ENCODE measurements around the gene ATG16L1.

ATG16L1 gene

GRCh38 chr2:233261819-233262555, 10.5 kb downstream of the ATG16L1 start:
- Mint-ChIP-seq H3K4me1 (ENCODE audit: low read depth) (peaks cover 60% of the 10 kb centered on the region), H3K36me3 (ENCODE audit: low read depth) (peaks cover 74% of the 10 kb centered on the region), H3K9me3 (no peaks in the 10 kb centered on the region), H3K27me3 (ENCODE audit: low read depth) (no peaks in the 10 kb centered on the region), H3K4me3 (no peak overlapping the region), H3K27ac (peak overlapping the region; percentile 44)

GRCh38 chr2:233262562-233262961, 11.1 kb downstream of the ATG16L1 start:
- Mint-ChIP-seq H3K36me3 (ENCODE audit: low read depth) (peaks cover 74% of the 10 kb centered on the region), H3K27me3 (ENCODE audit: low read depth) (no peaks in the 10 kb centered on the region), H3K9me3 (no peaks in the 10 kb centered on the region), H3K4me3 (no peak overlapping the region), H3K27ac (peak overlapping the region; percentile 44), H3K4me1 (ENCODE audit: low read depth) (peaks cover 65% of the 10 kb centered on the region)

GRCh38 chr2:233263045-233263570, 11.6 kb downstream of the ATG16L1 start:
- H3K4me3 Mint-ChIP-seq = no peak overlapping the region
- H3K36me3 Mint-ChIP-seq (ENCODE audit: low read depth) = peaks cover 77% of the 10 kb centered on the region
- H3K4me1 Mint-ChIP-seq (ENCODE audit: low read depth) = peaks cover 68% of the 10 kb centered on the region
- peak overlapping the region; percentile 33 for H3K27ac Mint-ChIP-seq
- no peaks in the 10 kb centered on the region for H3K27me3 Mint-ChIP-seq (ENCODE audit: low read depth)
- no peaks in the 10 kb centered on the region for H3K9me3 Mint-ChIP-seq

GRCh38 chr2:233264667-233265066, 13.2 kb downstream of the ATG16L1 start:
- Mint-ChIP-seq H3K27me3 (ENCODE audit: low read depth) (no peaks in the 10 kb centered on the region), H3K4me3 (no peak overlapping the region), H3K4me1 (ENCODE audit: low read depth) (peaks cover 72% of the 10 kb centered on the region), H3K36me3 (ENCODE audit: low read depth) (peaks cover 76% of the 10 kb centered on the region), H3K9me3 (no peaks in the 10 kb centered on the region), H3K27ac (peak overlapping the region; percentile 62)

GRCh38 chr2:233265899-233266431, 14.5 kb downstream of the ATG16L1 start:
- Mint-ChIP-seq H3K27ac (peak overlapping the region; percentile 98), H3K4me1 (ENCODE audit: low read depth) (peaks cover 75% of the 10 kb centered on the region), H3K36me3 (ENCODE audit: low read depth) (peaks cover 76% of the 10 kb centered on the region), H3K9me3 (no peaks in the 10 kb centered on the region), H3K27me3 (ENCODE audit: low read depth) (no peaks in the 10 kb centered on the region), H3K4me3 (no peak overlapping the region)

GRCh38 chr2:233266481-233266880, 15.0 kb downstream of the ATG16L1 start:
- Mint-ChIP-seq H3K36me3 (ENCODE audit: low read depth) (peaks cover 73% of the 10 kb centered on the region), H3K27me3 (ENCODE audit: low read depth) (no peaks in the 10 kb centered on the region), H3K9me3 (no peaks in the 10 kb centered on the region), H3K4me3 (no peak overlapping the region), H3K27ac (peak overlapping the region; percentile 98), H3K4me1 (ENCODE audit: low read depth) (peaks cover 73% of the 10 kb centered on the region)

GRCh38 chr2:233267516-233268245, 16.2 kb downstream of the ATG16L1 start:
- Mint-ChIP-seq H3K9me3 (no peaks in the 10 kb centered on the region), H3K4me1 (ENCODE audit: low read depth) (peaks cover 70% of the 10 kb centered on the region), H3K4me3 (peak overlapping the region; percentile 75), H3K27me3 (ENCODE audit: low read depth) (no peaks in the 10 kb centered on the region), H3K36me3 (ENCODE audit: low read depth) (peaks cover 72% of the 10 kb centered on the region), H3K27ac (peak overlapping the region; percentile 98)

GRCh38 chr2:233270366-233270765, 18.9 kb downstream of the ATG16L1 start:
- Mint-ChIP-seq H3K36me3 (ENCODE audit: low read depth) (peaks cover 81% of the 10 kb centered on the region), H3K9me3 (no peaks in the 10 kb centered on the region)

GRCh38 chr2:233270951-233271350, 19.5 kb downstream of the ATG16L1 start:
- H3K27me3 Mint-ChIP-seq (ENCODE audit: low read depth) = no peaks in the 10 kb centered on the region
- H3K9me3 Mint-ChIP-seq = no peaks in the 10 kb centered on the region
- peaks cover 62% of the 10 kb centered on the region for H3K4me1 Mint-ChIP-seq (ENCODE audit: low read depth)
- H3K27ac Mint-ChIP-seq = peak overlapping the region; percentile 98
- peak overlapping the region; percentile 71 for H3K4me3 Mint-ChIP-seq
- H3K36me3 Mint-ChIP-seq (ENCODE audit: low read depth) = peaks cover 82% of the 10 kb centered on the region

More at GRCh38 chr2:233270366-233270765, 18.9 kb downstream of the ATG16L1 start:
- H3K4me3 Mint-ChIP-seq = peak overlapping the region; percentile 71
- peaks cover 65% of the 10 kb centered on the region for H3K4me1 Mint-ChIP-seq (ENCODE audit: low read depth)
- H3K27ac Mint-ChIP-seq = peak overlapping the region; percentile 98
- no peaks in the 10 kb centered on the region for H3K27me3 Mint-ChIP-seq (ENCODE audit: low read depth)

GRCh38 chr2:233271693-233272092, 20.2 kb downstream of the ATG16L1 start:
- H3K36me3 Mint-ChIP-seq (ENCODE audit: low read depth) = peaks cover 79% of the 10 kb centered on the region
- peak overlapping the region; percentile 63 for H3K27ac Mint-ChIP-seq
- no peaks in the 10 kb centered on the region for H3K27me3 Mint-ChIP-seq (ENCODE audit: low read depth)
- H3K4me1 Mint-ChIP-seq (ENCODE audit: low read depth) = peaks cover 58% of the 10 kb centered on the region
- H3K4me3 Mint-ChIP-seq = peak overlapping the region; percentile 35
- H3K9me3 Mint-ChIP-seq = no peaks in the 10 kb centered on the region

- peaks cover 78% of the 10 kb centered on the region for H3K36me3 Mint-ChIP-seq (ENCODE audit: low read depth)
These were observed 21.6 kb downstream of the ATG16L1 start for GRCh38 chr2:233273120-233273519.

GRCh38 chr2:233275223-233275622, 23.8 kb downstream of the ATG16L1 start:
- H3K27me3 Mint-ChIP-seq (ENCODE audit: low read depth) = no peaks in the 10 kb centered on the region
- H3K36me3 Mint-ChIP-seq (ENCODE audit: low read depth) = peaks cover 71% of the 10 kb centered on the region
- H3K27ac Mint-ChIP-seq = peak overlapping the region; percentile 37
- H3K9me3 Mint-ChIP-seq = no peaks in the 10 kb centered on the region
- H3K4me1 Mint-ChIP-seq (ENCODE audit: low read depth) = peaks cover 25% of the 10 kb centered on the region
- no peak overlapping the region for H3K4me3 Mint-ChIP-seq

More at GRCh38 chr2:233273120-233273519, 21.6 kb downstream of the ATG16L1 start:
- peaks cover 45% of the 10 kb centered on the region for H3K4me1 Mint-ChIP-seq (ENCODE audit: low read depth)
- no peaks in the 10 kb centered on the region for H3K27me3 Mint-ChIP-seq (ENCODE audit: low read depth)
- peak overlapping the region; percentile 31 for H3K27ac Mint-ChIP-seq
- no peaks in the 10 kb centered on the region for H3K9me3 Mint-ChIP-seq
- no peak overlapping the region for H3K4me3 Mint-ChIP-seq

GRCh38 chr2:233278921-233279320, 27.4 kb downstream of the ATG16L1 start:
- no peaks in the 10 kb centered on the region for H3K27me3 Mint-ChIP-seq (ENCODE audit: low read depth)

GRCh38 chr2:233280114-233280693, 28.7 kb downstream of the ATG16L1 start:
- H3K36me3 Mint-ChIP-seq (ENCODE audit: low read depth) = peaks cover 61% of the 10 kb centered on the region
- H3K27ac Mint-ChIP-seq = no peak overlapping the region
- H3K27me3 Mint-ChIP-seq (ENCODE audit: low read depth) = no peaks in the 10 kb centered on the region
- H3K9me3 Mint-ChIP-seq = no peaks in the 10 kb centered on the region
- H3K4me1 Mint-ChIP-seq (ENCODE audit: low read depth) = peaks cover 13% of the 10 kb centered on the region
- no peak overlapping the region for H3K4me3 Mint-ChIP-seq

More at GRCh38 chr2:233278921-233279320, 27.4 kb downstream of the ATG16L1 start:
- Mint-ChIP-seq H3K4me3 (no peak overlapping the region), H3K4me1 (ENCODE audit: low read depth) (peaks cover 10% of the 10 kb centered on the region), H3K36me3 (ENCODE audit: low read depth) (peaks cover 66% of the 10 kb centered on the region), H3K27ac (no peak overlapping the region), H3K9me3 (no peaks in the 10 kb centered on the region)
